Activated CD8-positive, alpha-beta memory T cell treated with anti-CD3 and anti-CD28 coated beads for 24 hours (primary cell): ENCODE measurements around the gene CDC42BPA.
"Not testable (repeated sequence)": the region's sequence is repeated elsewhere in the genome, so short reads cannot be mapped to it uniquely, and the experiment has no call there.

Experiments
- DNase-seq: peaks from one replicate; pipeline ENCODE4 v3.0.0-alpha.2; 2020

CDC42BPA gene

DNA sequence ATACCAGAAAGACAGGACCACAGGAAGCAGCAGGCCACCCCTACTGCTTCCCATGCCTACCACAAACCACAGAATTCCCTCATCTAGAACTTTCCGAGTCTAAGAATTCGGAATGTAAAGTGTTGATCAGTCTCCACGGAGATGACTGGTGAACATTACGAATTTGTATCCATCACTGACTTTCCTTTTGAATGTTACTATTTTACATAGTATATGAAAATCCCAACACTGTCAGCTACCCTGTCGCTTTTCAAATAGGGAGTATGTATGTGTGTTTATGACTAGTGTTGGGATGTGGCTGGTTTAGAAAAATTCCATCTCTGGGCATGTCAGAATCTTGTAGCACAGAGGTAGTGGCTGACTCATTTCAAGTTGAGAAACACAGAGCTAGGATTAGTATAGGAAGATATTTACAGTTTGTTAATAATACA lies 260.0 kb downstream of the CDC42BPA start:
- DNase-seq, result no peak

DNA sequence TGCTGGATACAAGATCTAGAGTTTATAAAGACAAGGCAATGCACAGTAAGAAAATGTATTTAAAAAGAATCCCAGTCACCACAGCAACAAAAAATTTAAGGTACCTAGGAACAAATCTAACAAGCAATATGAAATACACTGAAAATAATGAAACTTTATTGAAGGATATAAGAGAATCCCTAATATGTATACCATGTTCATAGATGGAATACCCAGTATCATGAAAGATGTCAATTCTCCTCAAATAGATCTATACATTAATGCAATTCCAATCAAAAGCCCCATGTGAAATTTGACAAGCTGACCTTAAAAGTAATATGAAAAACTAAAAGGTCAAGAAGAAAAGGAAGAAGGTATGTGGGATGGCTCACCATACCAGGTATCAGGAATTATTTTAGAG lies 269.0 kb downstream of the CDC42BPA start:
- DNase-seq, result no peak

DNA sequence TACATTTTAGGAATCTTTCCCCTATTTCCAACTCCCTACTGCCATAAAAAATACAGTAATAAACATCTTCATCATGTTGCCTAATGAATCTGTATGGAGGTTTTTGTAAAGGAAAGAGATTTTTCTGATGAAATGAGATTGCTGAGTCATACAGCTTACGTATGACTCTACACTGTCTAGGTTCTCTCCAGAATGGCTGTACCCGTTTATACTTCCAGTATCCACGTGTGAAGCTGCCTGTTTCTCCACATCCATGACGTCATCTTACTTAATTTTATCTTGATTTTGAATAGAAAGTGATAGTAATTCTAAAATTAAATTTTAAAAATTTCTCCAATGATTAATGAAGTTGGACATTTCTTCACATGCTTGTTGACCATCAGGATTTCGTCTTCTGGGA lies 274.5 kb downstream of the CDC42BPA start:
- no peak for DNase-seq

DNA sequence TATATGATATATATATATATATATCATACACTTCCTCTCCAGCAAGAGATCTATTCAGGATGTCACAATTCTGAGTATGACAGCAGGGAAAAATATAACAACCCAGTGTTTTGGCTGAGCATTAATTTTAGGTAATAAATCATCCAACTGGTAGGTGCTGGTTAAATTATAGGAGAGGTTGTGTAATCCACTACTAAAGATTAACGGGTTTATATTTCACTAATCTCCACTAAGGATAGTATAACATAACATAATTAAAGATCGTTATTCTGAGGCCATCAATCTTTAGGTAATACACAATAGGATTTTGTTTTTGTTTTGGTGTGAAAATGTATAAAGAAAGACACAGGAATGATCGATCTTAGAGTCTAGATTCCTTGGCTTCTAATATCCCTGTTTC lies 276.0 kb downstream of the CDC42BPA start:
- no peak for DNase-seq

DNA sequence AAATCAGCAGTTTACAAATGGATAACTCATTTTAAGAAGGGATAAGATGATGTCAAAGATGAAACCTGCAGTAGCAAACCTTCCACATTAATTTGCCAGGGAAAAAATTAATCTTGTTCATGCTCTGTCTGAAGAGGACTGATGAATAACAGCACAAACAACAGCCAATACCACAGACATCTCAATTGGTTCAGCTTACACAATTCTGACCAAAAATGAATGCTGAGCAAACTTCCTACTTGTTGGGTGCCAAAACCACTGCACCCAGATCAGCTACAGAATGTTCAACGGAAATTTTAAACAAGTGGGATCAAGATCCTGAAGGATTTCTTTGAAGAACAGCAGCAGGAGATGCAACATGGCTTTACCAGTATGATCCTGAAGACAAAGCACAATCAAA lies 279.9 kb downstream of the CDC42BPA start:
- no peak for DNase-seq

- no peak for DNase-seq
Measured at GRCh38 chr1:227037121-227037520, 281.2 kb downstream of the CDC42BPA start.

DNA sequence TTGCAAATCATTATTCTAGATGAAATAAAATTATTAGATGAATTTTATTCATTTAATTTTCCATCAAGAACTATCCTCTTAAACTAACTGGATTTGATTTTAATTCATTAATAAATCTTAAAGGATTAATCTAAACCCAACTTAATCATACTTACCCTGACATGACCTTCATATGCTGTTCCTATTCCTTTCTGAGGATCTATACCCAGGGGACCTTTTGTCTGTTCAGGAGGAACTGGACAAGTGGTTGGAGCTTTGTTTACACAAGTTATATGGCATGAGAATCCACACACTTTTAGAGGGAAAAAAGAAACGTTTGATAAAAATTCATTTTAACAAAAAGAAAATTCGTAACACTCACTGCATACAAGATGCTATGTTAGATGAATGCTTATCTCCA lies 283.0 kb downstream of the CDC42BPA start:
- DNase-seq, result no peak

DNA sequence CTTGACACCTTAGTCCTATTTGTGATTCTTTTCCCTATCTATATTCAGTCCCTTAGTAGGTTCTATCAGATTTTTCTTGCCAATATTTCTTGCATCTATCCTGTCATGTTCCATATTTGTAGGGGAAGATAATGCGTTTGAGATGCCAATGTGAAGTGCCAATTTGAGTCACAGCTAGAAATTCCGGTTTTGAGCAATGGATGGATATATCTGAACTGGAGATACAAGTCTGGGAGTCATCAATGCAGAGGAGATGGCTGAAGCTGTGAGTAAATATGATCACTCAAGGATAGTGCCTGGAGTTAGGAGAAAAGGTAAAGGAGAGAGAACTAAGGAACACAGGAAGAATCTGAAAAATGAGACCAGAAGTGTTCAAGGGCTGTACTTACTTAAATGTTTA lies 284.4 kb downstream of the CDC42BPA start:
- DNase-seq, result no peak

DNA sequence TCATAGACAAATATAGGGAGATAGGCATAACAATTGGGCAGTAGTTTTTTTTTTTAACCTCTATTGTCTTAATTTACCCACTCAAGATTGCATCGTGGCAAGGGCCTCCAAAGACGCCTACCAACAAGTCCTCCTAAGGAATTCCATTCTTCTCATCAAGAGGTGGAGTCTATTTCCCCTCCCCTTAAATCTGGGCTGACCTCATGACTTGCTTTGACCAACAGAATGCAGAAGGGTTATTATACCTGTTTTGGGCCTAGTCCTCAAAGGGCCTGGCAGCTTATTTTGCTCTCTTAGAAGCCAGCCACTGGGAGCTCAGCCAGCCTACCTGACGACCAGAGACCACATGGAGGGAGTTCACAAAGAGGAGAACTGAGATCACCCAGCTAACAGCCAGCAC lies 285.9 kb downstream of the CDC42BPA start:
- no peak for DNase-seq

GRCh38 chr1:227016990-227017389 lies 301.3 kb downstream of the CDC42BPA start:
- DNase-seq, result no peak

DNA sequence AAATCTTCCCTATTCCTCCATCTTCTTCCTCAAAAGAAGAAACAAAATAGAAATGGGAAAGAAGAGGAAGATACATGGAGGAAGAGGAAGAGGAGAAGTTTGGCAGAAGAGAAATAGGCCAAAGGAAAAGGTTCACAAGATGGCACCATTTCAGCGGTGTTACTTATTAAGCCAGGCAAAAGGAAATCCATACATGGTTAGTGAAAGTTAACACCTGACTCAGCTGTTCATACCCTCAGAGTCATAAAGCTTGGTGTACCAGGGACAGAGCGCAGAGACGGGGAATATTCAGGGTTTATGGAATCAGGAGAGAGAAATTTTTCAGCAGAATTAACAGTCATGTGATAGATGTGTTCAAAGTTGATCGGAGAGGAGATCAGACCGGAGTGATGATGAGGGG lies 307.6 kb downstream of the CDC42BPA start:
- no peak for DNase-seq

DNA sequence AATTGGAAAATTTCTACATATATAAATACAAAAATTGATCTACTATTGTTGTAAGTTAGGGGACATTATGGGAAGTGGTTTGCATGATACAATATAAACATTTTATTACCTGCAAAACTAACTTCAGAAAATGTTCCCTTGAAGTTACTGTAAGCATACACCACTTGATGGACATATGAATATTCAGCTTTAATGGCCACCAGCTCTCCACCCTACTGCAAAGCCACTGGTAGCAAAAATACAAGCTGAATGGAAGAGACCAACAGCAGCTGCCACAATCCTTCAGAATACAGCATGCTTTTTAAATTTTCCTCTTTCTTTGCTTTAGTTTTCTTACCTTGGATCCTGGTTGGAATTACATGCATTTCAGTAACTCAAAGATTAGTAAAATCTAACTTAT lies 308.4 kb downstream of the CDC42BPA start:
- DNase-seq, result no peak

- no peak for DNase-seq
Measured at GRCh38 chr1:227006226-227006796, 312.0 kb downstream of the CDC42BPA start.

DNA sequence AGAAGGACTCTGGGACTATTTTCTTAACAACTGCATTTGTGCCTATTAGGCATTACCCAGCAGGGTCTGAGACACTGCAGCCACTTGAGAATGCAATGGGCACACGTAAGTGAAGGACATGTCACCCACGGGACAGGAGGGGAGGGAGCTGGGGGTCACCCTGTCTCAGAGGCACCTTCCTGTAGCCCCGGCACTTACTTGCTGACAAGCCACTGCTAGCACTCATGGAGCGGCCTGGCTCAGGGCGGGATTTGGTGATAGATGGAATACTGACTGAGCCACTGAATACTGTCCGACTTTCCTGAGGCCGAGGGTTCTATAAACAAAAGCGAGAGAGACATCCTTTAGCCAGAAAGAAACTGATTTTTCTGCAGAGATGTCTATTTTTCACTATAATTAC lies 313.5 kb downstream of the CDC42BPA start:
- no peak for DNase-seq

DNA sequence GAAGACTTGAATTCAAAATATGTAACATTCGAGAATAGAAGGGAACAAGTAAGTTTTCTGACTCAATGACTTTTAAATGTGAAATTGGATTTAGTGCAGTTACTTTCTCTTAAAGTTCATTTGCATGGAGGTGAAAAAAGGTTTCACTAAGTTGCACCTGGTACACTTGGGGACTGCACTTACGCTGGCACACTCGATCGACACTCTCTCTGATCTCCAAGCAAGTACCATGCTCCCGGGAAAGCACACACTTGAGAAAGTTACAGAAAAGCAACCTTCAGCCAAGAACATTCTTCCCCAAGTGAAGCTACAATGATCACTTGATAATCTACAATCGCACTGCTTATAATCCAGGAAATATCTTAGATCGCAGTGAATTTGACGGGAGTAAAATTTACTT lies 315.1 kb downstream of the CDC42BPA start:
- no peak for DNase-seq

DNA sequence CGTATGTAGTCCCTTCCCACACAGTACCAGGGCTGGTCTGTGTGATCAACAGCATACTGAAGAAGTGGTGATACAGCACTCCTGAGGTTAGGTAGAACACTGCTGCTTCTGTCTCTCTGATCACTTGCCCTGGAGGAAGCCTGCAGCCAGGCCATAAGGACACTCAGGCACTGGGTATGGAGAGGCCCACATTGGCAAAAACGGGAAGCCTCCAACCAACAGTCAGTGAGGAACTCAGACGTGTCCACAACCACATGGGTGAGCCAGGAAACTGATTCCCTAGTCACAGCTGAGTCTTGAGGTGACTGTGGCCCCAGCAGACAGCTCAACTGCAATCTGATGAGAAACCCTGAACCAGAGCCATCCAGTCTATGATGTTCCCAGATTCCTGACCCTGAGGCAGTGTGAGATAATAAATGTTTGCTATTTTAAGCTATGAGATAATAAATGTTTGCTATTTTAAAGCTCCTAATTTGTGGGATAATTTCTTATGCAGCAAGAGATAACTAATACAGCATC lies 315.7 kb downstream of the CDC42BPA start:
- no peak for DNase-seq

GRCh38 chr1:226999579-226999978 lies 318.7 kb downstream of the CDC42BPA start:
- not testable (repeated sequence) for DNase-seq

- no peak for DNase-seq
Measured at GRCh38 chr1:226995365-226996332, 322.6 kb downstream of the CDC42BPA start.

DNA sequence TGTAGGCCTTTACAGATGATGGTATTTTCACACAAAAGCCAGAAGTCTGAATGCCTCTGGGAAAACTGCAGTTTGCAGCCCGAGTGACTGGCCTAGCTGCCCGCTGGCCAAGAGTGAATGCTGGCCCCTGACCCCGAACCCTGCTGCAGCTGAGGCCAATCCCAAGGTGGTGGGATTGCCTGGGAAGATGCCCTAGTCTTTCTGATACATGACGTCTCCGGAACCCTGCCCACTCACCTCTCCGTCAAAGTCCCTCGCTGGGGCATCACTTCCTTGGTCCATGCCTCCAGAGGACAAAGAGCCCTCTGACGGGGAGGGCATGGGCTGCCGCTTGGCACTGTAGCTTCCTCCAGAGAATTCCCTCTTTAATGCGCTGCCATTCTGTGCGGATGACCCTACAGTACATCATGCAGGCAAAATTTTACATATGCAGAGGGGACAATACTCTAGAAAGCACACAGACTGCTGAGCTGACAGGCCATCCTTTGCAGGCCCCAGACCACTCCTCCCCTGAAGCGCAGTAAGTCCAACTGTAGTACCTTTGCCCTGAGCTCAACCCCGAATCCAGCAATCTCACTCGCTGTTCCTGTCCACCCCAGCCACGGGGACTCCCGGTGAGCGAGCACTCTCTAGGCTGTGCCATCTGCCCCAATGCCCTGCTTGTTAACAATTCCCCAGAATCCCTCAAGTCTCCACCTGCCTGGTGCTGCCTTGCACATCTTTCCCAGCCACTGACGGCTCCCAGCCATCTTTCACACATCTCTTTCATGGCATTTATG lies 323.5 kb downstream of the CDC42BPA start:
- no peak for DNase-seq

- no peak for DNase-seq
Measured at GRCh38 chr1:226993814-226994585, 324.3 kb downstream of the CDC42BPA start.

DNA sequence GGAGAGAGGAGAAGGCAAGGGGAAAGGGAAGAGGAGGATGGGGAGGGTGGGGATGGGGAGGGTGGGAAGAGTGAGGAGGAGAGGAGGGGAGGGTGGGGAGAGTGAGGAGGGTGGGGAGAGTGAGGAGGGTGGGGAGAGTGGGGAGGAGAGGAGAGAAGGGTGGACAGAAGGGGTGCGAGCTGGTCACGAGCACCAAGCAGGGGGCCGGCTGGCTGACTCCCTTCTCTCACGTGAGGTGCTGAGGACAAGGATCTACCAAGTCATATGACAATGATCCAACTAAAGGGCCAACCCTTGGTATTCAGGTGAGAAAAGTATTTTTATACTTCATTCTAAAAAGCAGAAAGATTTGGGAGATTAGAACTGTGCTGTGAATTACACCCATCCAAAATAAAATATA lies 326.4 kb downstream of the CDC42BPA start:
- DNase-seq, result no peak

- DNase-seq, result peak; percentile 74
Measured at GRCh38 chr1:226990133-226990716, 328.1 kb downstream of the CDC42BPA start.
